OCI-LY3 (cell line): ENCODE results near the gene MAGEB3.

Experiments
- CTCF ChIP-seq: fragments of 200-600, 300-600 bp; sonication (generic); IDR thresholded peaks from 2 replicates; pipeline ENCODE4 v1.5.1; 2014; ENCODE audit warnings: antibody characterized with exemption, low read length, low read depth
- EZH2phosphoT487 ChIP-seq: fragments of 200-600 bp; shearing (Covaris generic); IDR thresholded peaks from 2 replicates; pipeline ENCODE4 v1.6.1; 2018; ENCODE audit warnings: antibody characterized with exemption, mixed run types, low read depth

GRCh38 chrX:30248854-30249253 is 18.4 kb downstream of the MAGEB3 start:
- TF ChIP-seq CTCF (no peak), EZH2phosphoT487 (no peak)
